ENCODE data around the gene BCAS2.
A peak's percentile ranks its signal among the peaks of the same experiment; 100 is the strongest.
"Not testable (repeated sequence)": the region's sequence is repeated elsewhere in the genome, so short reads cannot be mapped to it uniquely, and the experiment has no call there.

Gene BCAS2

DNA sequence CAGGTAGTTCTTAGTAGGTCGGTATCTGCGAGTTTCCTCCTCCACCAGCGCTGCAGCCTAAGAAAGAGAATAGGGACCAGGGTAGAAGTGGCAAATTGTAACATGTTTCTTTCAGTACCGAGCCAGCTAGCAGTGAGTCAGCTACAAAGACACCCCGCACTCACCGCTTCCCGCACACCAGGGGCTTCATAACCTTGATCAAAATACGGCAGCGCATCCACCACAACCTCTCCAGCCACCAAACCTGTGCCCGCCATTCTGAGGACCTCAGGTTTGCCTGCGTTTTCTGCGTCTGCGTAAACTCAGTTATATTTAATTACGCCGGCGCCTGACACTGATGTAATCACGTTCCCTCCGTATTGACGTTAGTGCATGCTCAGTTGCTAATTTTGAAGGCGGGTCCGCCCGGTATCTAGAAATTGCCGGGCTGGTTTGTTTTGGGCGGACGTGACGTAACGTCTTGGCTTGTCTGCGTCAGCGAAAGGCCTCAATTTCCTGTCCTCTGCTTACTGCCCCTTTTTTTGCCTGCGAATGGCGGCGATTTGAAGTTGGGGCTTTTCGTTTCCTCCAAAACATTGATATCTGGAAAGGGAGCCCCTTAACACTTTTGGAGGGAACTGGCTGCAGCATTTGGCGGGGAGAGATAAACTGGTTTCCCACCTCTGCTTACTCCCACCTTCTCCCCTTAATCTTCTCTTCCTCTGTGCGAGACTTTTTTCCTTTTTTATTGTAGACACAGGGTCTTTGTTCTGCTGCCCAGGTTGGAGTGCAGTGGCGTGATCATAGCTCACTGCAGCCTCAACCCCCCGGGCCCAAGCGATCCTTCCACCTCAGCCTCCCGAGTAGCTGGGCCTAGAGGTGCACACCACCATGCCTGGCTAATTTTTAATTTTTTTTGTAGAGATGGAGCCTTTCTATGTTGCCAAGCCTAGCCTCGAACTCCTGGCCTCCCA is at the start of gene BCAS2:
BCAS2 (minus strand) TSS at position 281 of the 953 bp plus-strand sequence; CDS start at position 257, 24 bp downstream.
- DNase-seq, result peak; percentile 97

- DNase-seq, result no peak
Observed at GRCh38 chr1:114627107-114627506, 45.7 kb upstream of the BCAS2 start.

GRCh38 chr1:114623364-114623763 is 41.9 kb upstream of the BCAS2 start:
- DNase-seq, result no peak

DNA sequence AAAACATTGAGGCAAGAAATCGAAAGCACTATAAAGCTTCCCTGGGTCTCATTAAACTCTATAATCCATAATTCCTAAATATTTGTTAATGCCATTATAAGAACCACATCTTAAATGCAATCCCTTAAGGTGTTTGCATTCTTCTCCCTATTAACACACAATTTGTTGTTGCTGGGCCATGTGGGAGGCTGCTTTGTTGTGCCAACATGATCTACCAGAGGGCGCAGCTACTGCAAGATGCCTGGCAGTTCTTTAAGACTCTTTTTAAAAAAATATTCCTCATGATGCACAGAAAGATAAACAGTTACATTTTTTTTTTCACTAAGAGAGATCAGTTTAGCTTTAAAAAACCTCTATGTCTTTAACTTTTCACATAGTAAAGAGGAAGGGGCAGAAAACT is 39.0 kb upstream of the BCAS2 start:
- DNase-seq, result no peak

GRCh38 chr1:114618606-114619005 is 37.2 kb upstream of the BCAS2 start:
- DNase-seq, result no peak

GRCh38 chr1:114610546-114611245 is 29.3 kb upstream of the BCAS2 start:
- DNase-seq, result no peak

DNA sequence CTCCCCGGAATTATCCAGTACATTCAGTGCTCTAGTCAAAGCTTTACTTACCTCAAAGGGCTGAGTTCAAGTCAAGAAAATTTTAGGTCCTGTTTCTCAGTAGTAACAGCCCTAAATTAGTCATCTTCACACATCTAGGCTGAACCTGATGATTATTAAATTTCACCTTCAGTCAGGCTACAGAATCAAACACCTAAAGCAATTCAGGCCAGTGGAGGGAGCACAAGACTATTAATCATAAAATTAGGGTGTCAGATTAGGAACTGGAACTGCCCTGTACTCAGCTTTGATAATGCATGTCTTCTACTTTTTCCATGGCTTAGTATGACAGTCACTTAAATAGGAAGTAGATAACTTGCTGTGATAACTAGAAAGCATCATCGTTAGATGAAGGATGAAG is 28.4 kb upstream of the BCAS2 start:
- DNase-seq, result no peak

GRCh38 chr1:114609026-114609425 is 27.6 kb upstream of the BCAS2 start:
- no peak for DNase-seq

GRCh38 chr1:114607223-114607622 is 25.8 kb upstream of the BCAS2 start:
- no peak for DNase-seq

- no peak for DNase-seq
Observed at GRCh38 chr1:114597949-114598348, 16.5 kb upstream of the BCAS2 start.

DNA sequence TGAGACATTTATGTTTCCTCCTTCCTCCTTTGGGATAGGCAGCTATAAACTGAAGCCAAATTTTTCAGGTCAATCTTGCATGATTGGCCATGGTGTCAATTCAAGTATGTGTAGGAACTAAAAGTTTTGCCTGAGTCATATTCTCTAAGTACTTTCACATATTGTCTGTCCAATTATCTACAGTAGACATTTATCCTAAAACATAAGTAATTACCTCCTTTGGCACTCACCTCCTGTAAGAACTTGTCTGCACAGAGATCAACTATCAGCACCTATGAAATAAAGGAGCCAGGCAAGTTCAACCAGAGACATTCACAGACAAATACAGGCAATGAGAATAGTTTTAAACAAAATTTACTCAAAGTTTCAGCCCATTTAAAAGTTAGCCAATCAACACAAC is 14.2 kb upstream of the BCAS2 start:
- no peak for DNase-seq

DNA sequence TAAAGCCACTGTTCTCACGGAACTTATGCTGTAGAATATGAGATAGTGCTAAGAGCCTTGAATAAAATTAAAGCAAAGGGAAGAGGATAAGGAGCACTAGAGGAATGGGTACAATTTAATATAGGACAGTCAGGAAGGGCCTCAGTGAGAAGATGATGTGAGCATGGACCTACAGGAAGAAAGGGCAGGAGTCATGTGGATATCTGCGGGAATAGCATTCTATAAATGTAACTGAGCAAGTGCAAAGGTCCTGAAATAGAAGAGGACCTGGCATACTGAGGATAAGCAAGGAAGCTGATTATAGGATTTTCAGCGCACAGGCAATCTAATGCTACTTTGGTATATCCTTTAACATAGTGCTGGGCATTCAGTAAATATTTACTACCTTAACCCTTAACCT is 12.6 kb upstream of the BCAS2 start:
- DNase-seq, result no peak

- DNase-seq, result no peak
Observed at GRCh38 chr1:114589122-114589521, 7.7 kb upstream of the BCAS2 start.

DNA sequence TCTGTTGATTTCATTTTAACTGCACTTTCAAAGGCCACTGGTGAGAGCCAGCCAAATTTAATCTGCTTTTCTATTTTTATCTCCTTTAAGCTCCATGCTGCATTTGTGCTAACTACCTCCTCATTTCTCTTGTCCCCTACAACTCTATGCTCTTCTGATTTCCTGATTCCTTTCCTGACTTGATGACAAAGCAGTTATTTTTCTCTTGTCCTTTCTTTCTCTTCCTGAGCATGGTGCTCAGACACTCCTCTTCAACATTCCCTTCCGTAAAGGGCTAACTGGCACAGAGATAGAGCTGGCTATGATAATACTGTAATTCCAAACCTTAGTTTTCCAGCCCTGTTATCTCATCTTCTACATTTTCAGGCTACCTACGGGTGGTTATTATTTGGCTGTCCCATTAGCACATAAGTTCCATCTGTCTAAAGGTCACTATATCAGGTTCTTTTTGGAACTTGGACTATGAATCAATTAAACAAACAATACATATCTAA is 6.8 kb upstream of the BCAS2 start:
- no peak for DNase-seq

DNA sequence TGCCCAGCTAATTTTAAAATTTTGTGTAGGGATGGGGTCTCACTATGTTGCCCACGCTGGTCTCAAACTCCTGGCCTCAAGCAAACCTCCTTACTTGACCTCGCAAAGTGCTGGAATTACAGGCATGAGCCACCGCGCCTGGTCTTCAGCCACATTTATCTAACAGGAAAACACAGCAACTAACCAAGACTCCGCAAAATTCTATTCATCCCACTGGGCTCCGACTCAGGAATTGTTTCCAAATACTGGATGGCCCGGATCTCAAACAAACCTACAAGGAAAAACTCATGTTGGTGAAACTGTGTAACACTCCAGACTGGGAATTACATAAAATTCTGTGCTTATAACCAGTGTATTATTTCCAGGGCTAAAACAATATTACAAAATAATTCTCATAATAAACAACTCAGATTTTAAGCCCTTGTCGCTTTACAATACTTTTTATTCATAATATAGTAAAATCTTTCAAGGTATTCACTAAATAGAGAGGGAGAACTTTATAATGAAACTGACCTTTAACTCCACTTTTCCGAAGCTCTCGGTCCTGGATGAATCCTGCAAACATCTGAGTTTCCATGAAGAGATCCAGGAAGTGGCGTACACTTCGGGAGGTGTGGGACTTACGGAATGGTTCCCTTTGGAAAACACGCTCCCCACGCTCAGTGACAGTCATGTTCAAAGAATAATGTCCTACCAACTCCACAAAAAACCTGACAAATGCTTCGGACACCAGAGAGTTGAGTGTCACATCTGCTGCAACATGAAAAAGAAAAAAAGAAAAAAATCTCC is 6.0 kb upstream of the BCAS2 start:
- no peak for DNase-seq

GRCh38 chr1:114586513-114587047 is 5.2 kb upstream of the BCAS2 start:
- no peak for DNase-seq

DNA sequence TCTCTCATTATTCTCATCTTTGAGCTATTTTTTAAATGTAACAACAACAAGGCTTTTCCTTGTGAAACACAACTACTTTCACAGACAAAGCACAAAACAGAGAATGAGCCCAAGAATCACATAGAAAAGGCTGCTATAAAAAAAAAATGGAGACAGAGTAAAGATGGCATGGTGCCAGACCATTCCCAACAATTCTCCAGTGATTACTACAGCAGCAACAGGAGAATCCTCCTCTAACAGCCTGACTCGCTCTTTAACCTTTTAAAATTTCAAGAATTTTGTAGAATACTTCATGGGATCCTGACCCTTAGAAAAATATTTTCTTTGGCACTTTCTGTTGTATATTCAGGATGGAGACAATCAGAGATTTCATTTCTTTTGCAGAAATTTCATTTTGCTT is 3.8 kb upstream of the BCAS2 start:
- DNase-seq, result no peak

DNA sequence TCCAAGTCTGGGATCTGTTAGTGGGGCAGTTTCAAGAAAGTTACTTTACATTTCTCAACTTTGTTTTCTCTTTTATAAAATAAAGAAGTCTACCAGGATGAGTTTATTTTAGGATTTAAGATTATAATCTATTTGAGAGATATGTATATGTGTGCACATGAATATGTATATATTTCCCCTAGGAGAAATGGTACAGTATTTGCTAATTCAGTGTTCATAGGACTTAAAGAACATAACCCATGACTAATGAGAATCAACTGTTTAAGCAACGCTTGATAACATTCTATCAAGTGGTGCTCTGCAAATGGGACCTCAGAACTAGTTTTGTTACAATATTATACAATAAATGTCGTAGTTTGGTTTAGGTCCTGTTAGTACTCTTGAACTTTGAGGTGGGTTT is 7.0 kb downstream of the BCAS2 start:
- DNase-seq, result no peak

- no peak for DNase-seq
Observed at GRCh38 chr1:114564141-114564540, 17.3 kb downstream of the BCAS2 start.

DNA sequence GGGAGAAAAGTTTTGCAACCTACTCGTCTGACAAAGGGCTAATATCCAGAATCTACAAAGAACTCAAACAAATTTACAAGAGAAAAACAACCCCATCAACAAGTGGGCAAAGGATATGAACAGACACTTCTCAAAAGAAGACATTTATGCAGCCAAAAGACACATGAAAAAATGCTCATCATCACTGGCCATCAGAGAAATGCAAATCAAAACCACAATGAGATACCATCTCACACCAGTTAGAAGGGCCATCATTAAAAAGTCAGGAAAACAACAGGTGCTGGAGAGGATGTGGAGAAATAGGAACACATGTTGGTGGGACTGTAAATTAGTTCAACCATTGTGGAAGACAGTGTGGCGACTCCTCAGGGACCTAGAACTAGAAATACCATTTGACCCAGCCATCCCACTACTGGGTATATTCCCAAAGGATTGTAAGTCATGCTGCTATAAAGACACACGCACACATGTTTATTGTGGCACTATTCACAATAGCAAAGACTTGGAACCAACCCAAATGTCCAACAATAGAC is 18.4 kb downstream of the BCAS2 start:
- DNase-seq, result not testable (repeated sequence)

GRCh38 chr1:114561333-114561732 is 20.1 kb downstream of the BCAS2 start:
- DNase-seq, result no peak

DNA sequence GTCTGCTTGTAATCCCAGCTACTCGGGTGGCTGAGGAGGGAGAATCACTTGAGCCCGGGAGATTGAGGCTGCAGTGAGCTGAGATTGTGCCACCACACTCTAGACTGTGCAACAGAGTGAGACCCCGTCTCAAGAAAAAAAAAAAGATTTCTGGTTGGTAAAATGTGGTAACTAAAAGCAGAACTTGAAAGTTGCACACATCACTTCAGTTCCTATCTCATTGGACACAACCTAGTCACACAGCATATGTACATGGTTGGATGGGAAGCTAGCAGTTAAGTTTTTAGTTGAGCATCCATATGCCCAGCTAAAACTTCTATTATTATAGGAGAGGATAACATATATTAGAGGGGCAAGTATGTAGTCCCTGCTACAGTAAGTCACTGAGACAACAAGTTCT is 22.1 kb downstream of the BCAS2 start:
- DNase-seq, result no peak

DNA sequence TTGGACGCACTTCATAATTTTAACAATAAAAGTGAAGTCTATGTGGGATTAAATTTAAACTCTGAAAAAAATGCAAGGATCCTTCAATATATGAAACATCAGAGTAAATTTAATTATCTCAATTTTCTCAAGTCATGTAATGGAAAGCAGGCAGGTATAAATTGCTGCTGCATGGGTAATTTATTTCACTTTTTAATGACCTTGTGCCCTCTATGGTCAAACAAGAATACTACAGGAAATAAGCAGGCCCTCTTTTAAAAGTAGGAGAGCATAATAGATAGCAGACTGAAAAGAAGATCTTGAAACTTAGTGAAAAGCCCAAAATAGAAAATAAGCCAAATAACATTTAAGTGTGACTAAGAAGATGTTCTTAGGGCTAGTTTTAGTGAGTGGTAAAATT is 22.9 kb downstream of the BCAS2 start:
- peak; percentile 22 for DNase-seq

Data from NCI-H69 (cell line).